HG03025 (cell line): Measurements from ENCODE around the gene HSH2D.

ENCODE experiments used
- ATAC-seq: cut with Tn5 transposase; IDR thresholded peaks from one replicate; pipeline ENCODE4 v1.9.1; 2021; ENCODE audit warnings: mild to moderate bottlenecking, moderate library complexity; ENCODE audit not compliant: unreplicated experiment, low FRiP score

The HSH2D gene

DNA sequence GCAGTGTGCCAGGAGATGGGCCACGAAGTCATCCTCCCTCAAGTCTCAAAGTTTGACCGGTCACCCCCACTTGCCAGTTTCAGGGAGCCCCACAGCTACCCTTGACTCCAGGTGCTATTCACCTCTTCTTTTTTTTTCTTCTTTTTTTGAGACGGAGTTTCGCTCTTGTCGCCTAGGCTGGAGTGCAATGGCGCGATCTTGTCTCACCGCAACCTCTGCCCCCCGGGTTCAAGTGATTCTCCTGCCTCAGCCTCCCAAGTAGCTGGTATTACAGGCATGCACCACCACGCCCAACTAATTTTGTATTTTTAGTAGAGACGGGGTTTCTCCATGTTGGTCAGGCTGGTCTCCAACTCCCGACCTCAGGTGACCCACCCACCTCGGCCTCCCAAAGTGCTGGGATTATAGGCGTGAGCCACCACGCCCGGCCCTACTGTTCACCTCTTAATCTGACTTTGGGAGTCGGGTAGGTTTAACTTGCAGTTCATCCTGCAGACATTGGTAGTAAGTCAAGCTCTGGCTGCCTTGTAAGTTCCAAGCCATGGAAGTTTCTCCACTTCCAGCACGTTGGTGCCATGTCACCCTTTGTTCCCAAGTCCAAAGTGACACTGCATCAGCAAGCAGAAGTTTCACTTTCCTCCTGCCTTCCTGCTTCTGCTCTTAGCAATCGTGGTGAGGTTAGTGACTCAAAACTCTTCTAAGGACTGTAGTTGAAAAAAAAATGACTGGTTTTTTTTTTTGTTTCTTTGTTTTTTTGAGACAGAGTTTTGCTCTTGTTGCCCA is 24.2 kb upstream of the HSH2D start:
- peak; percentile 12 for ATAC-seq

GRCh38 chr19:16121141-16121540 is 22.3 kb upstream of the HSH2D start:
- no peak for ATAC-seq

DNA sequence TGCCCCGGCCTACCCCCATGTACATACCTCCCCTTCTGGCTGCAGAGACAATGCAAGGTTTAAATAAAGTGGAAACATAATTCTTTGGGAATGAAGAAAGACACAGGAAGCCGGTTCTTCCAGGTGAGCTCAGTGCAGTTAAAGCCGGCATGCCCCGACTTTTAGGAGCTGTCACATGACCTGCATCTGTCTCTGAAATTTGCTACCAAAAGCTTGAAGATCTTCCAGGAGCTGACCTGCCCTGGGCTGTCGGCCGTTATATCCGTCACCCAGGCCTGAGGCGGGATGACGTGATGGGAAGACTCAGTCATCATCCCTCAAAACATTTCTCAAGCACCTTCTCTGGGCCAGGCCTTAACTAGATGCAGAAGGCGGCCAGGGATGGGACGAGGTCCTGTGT is 21.5 kb upstream of the HSH2D start:
- no peak for ATAC-seq

GRCh38 chr19:16124953-16125352 is 18.5 kb upstream of the HSH2D start:
- no peak for ATAC-seq

GRCh38 chr19:16125737-16126495 is 17.6 kb upstream of the HSH2D start:
- ATAC-seq = no peak

DNA sequence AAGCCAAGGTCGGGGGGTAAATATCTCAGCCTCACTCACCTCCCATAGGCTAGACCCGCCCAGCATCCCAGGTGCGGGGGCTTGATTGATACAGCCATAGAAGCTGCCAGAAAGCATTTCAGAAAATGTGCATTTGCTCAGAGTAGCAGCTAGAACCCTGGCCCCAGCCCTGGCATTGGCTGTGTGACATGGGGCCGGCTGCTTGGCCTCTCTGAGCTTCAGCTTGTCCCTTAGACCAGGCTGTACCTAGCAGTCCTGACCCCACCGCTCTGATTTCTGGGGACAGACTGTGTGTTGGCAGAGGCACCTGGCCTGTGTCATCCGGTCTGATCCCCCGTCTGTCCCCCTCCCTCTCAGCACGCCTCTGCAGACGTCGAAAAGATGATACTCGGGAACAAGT is 16.4 kb upstream of the HSH2D start:
- ATAC-seq = no peak

DNA sequence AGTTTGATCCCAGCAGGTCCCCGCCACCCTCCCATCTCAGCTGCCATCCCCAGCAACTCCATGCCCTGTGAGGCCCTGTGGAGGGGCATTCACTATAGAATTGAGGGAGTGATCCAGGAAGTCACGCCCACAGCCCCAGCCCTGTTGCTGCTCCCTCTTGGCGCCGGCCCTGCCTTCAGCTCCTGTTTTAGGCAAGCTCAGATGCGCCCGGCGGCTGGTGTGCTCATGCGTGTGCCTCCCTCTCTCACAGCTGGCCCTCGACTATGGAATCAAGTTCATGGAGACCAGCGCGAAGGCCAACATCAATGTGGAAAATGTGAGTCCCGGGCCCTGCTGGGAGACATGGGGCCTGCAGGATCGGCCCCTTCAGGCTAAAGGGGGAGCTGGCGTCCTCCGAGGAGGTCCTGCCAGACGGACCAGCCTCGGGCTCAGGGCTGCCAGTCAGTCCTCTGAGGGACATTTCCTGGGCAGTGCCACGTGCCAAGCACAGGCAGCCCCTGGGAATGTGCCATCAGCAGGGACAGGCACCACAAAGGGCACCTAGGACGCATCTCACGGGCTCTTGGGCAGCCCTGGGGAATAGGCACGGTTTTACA is 15.6 kb upstream of the HSH2D start:
- no peak for ATAC-seq

DNA sequence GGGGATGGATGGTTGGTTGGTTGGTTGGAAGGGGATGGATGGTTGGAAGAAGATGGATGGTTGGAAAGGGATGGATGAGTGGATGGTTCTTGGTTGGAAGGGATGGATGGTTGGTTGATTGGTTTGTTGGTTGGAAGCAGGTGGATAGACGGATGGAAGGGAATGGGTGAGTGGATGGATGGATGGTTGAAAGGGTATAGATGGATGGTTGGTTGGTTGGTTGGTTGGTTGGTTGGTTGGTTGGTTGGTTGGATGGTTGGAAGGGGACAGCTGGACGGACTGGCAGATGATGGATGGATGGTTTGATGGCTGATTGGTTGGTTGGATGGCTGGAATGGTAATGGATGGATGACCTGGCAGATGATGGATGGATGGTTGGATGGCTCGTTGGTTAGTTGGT is 11.8 kb upstream of the HSH2D start:
- no peak for ATAC-seq

DNA sequence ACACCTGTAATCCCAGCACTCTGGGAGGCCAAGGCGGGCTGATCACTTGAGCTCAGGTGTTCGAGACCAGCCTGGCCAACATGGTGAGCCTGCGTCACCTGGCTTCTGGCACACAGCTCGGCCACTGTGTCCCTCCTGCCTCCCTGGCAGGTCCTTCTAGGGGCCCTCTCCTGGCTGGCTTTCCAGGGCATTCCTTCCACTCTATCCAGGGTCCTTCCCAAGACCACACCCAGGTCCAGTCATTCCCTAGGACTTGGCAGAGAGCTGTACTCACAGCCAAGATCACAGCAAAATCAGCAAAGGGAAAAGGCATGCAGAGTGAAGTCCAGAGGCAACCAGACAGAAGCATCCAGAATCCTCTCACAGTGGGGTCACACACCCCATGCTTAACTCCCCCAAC is 9.7 kb upstream of the HSH2D start:
- ATAC-seq = no peak

- ATAC-seq = no peak
Observed at GRCh38 chr19:16134510-16134909, 9.0 kb upstream of the HSH2D start.

DNA sequence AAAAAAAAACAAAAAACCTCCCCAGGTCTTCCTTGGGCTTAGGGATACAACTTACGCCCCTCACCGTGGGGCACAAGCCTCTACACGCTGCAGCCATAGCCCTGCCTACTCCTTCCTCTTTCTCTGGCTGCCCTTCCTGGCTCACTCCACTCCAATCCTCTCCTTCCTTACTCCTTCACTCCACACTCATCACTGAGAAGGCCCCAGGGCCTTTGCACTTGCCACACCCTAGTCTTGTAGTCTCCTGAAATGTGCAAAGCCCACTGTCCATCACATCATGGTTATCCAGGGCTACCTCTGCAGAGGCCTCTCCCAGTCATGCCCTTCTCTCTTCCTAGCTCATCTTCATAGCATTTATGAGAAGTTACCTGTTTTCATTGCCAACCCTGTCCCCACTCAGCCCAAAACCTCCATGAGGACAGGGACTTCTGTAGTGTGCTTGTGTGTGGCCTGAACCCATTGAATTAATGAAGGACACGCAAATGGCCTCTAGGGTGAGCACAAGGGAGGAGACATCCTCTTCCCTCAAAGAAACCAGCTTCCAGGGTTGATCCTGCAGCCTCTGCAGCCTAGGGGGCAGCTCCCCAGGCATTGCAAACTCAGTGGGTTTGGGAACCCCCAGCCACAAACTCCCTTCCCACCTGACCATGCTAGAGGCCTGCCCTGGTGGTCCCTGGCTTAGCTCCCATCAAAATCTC is 7.9 kb upstream of the HSH2D start:
- ATAC-seq = no peak

GRCh38 chr19:16136185-16136999 is 7.1 kb upstream of the HSH2D start:
- ATAC-seq = no peak

DNA sequence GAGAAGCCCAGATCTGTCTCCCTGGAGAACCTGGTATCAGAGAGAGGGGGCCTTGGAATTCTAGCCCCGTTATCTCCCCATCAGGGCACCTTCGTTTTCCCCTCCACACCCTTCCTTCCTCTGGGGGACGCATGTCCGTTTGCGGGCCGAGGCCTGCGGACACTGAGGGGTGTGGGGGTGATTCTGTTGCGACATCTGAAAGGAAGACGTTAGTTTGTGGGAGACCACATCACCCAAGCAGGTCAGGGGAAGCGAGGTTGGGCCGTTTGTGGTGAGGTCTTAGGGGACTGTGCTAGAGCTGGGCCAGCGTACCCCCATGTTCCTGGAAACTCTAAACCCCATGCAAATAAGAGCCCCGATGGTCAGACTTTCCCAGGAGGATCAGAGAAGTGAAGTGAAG is 3.7 kb upstream of the HSH2D start:
- ATAC-seq = no peak

DNA sequence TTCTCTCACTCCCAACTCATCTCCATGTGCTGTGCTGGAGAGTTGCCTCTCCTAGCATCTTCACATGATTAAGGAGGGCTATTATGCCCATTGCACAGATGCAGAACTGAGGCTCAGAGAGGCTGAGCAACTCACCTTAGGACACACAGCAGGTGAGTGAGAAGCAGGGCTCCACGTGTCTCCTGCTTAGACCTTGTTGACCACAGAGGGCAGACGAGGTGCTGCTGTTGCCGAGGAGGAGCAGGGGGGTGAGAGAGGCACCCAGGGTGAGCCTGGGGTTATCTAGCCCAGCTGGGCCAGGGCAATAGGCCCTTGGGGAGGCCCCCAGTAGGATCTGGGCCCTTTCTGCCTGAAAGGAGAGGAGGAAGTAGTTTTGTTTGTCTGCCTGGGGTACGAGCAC is 2.4 kb upstream of the HSH2D start:
- no peak for ATAC-seq

- ATAC-seq = no peak
Observed at GRCh38 chr19:16142032-16142580, 1.4 kb upstream of the HSH2D start.

DNA sequence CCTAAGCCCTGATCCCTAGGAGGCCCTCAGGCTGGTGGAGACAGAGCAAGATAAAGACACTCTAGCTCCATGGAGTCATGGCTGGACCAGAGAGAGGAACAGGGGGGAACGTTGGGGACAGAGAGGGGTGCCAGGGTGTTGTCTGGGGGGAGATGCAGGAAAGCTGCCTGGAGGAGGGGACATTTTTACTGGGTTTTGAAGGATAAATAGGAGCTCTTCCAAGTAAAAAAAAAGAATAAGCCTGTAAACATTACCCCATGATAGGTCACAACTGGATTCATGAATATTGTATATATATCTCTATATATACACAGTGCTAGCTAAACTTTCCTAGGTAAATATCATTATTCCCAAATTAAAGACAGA is 714 bp downstream of the HSH2D start:
- ATAC-seq = no peak

GRCh38 chr19:16146112-16146511 is 2.6 kb downstream of the HSH2D start:
- no peak for ATAC-seq

DNA sequence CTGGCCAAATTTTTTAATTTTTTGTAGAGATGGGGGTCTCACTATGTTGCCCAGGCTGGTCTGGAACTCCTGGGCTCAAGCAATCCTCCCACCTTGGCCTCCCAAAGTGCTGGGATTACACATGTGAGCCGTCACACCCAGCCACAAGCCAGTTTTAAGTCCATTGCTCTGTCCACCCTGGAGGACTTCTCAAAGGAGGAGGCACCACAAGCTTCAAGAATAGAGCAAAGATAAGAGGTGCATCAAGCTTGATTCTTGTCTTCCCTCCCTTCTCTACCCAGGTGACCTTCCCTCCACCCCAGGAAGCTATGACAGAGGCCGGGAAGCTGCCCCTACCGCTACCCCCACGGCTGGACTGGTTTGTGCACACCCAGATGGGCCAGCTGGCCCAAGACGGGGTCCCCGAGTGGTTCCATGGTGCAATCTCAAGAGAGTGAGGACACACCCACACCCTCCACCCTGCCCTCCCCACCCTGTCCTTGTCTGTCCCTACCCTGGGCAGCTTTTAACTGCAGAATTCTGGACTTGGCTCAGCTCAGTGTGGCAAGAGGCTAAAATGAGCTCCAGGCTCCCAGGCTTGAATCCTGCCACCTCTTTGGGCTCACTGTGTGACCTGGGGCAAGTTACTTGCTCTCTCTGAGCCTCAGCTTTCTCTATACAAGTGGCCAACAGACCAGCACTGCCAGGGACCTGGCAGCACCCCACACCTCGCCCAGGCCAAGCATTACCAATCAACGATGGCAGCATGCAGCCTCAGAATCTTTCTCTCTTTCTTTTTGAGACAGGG is 5.2 kb downstream of the HSH2D start:
- no peak for ATAC-seq

GRCh38 chr19:16153582-16154336 is 10.3 kb downstream of the HSH2D start:
- ATAC-seq = no peak
